SU-DHL-6 (cell line): ENCODE data around the gene ATAD1.

Experiments
- CTCF ChIP-seq: fragments of 200-600 bp; sonication (generic); IDR thresholded peaks from one replicate; pipeline ENCODE4 v1.5.1; 2017; ENCODE audit warnings: antibody characterized with exemption, mild to moderate bottlenecking, low read length, moderate library complexity; ENCODE audit not compliant: insufficient read depth, poor library complexity, severe bottlenecking
- EZH2phosphoT487 ChIP-seq: fragments of 200-600 bp; sonication (generic), shearing (Covaris generic); conservative IDR thresholded peaks from 2 replicates; pipeline ENCODE4 v1.6.1; 2018; ENCODE audit warnings: mild to moderate bottlenecking, antibody characterized with exemption, low read length, moderate library complexity, mixed read lengths

- TF ChIP-seq CTCF (no peak), EZH2phosphoT487 (no peak)
Measured at GRCh38 chr10:87759551-87759950, 58.5 kb downstream of the ATAD1 start.
